Suprapubic skin (tissue), 3 donors: ENCODE data around the gene PTPN1.

Experiments
- POLR2AphosphoS5 ChIP-seq, 3 donors: sonication (generic); formaldehyde crosslinking; IDR thresholded peaks; one replicate each; pipeline ENCODE4 v1.6.1; 2017; ENCODE audit warnings: antibody characterized with exemption in 3 of 3
- TF ChIP-seq, protein P1 (sequence below), 2 donors: fragments of 200-600 bp in 1 of 2; fragments of 450-650 bp in 1 of 2; sonication (generic) in 1 of 2; IDR thresholded peaks; one replicate each; pipeline ENCODE4 v1.5.1; 2016 to 2019; ENCODE audit warnings: antibody characterized with exemption in 2 of 2, mild to moderate bottlenecking in 1 of 2, moderate library complexity in 1 of 2

GRCh38 chr20:50617022-50617421 is 106.8 kb downstream of the PTPN1 start:
- TF ChIP-seq POLR2AphosphoS5 (IDR thresholded peaks at IDR 0.05): no peak
- TF ChIP-seq, protein P1, sequence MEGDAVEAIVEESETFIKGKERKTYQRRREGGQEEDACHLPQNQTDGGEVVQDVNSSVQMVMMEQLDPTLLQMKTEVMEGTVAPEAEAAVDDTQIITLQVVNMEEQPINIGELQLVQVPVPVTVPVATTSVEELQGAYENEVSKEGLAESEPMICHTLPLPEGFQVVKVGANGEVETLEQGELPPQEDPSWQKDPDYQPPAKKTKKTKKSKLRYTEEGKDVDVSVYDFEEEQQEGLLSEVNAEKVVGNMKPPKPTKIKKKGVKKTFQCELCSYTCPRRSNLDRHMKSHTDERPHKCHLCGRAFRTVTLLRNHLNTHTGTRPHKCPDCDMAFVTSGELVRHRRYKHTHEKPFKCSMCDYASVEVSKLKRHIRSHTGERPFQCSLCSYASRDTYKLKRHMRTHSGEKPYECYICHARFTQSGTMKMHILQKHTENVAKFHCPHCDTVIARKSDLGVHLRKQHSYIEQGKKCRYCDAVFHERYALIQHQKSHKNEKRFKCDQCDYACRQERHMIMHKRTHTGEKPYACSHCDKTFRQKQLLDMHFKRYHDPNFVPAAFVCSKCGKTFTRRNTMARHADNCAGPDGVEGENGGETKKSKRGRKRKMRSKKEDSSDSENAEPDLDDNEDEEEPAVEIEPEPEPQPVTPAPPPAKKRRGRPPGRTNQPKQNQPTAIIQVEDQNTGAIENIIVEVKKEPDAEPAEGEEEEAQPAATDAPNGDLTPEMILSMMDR (IDR thresholded peaks at IDR 0.05): no peak
